Body of pancreas (tissue), 4 donors: ENCODE data around the gene CENPK. TPM values are rescaled to one million over a fixed set of nuclear protein-coding genes. Genes with fewer than 3 reads are reported as not detected.

ENCODE experiments used
- ATAC-seq: fragments of 150-250 bp; one replicate; pipeline ENCODE4 v1.9.1; 2016
- DNase-seq, 4 donors: peaks; one replicate each; pipeline ENCODE4 v3.0.0-alpha.2; 2019
- H3K27ac ChIP-seq, 4 donors: fragments of 200-600 bp; sonication (generic); 1 replicate in 3 of 4; 2 replicates in 1 of 4; pipeline versions ENCODE4 v1.5.1 to v1.6.1; 2016 to 2019; ENCODE audit warnings: mild to moderate bottlenecking in 1 of 4, mixed read lengths in 1 of 4, moderate library complexity in 1 of 4
- H3K27me3 ChIP-seq, 2 donors: fragments of 200-600 bp; sonication (generic); one replicate each; pipeline ENCODE4 v1.6.0; 2016; ENCODE audit warnings: mild to moderate bottlenecking in 1 of 2
- H3K36me3 ChIP-seq, 2 donors: fragments of 200-600 bp; sonication (generic); replicated peaks in 1 of 2; 2 replicates each; pipeline ENCODE4 v1.5.1; 2016; ENCODE audit warnings: low read depth in 2 of 2; ENCODE audit not compliant: insufficient read depth in 1 of 2
- H3K4me1 ChIP-seq: fragments of 200-600 bp; sonication (generic); one replicate; pipeline ENCODE4 v1.6.0; 2016
- H3K4me3 ChIP-seq, 2 donors: fragments of 200-600 bp; sonication (generic); 1 replicate in 1 of 2; 2 replicates in 1 of 2; pipeline ENCODE4 v1.5.1; 2016 to 2019
- H3K9me3 ChIP-seq, 3 donors: fragments of 200-600 bp; sonication (generic); 1 replicate in 2 of 3; 2 replicates in 1 of 3; pipeline ENCODE4 v1.5.1; 2016
- POLR2A ChIP-seq, 3 donors: fragments of 450-650 bp; IDR thresholded peaks; one replicate each; pipeline ENCODE4 v1.6.1; 2016; ENCODE audit warnings: antibody characterized with exemption in 3 of 3, mild to moderate bottlenecking in 2 of 3
- whole genome bisulfite sequencing, 2 donors: methylation state at CpG; one replicate each; pipeline ENCODE4 v1.1.5; 2017; 5-methylcytosine and 5-hydroxymethylcytosine counted together
- intact Hi-C: fragments of 100-400 bp; cut with DNase I; formaldehyde crosslinking; loops from one replicate; pipeline ENCODE4 v1.15.1; 2023
- total RNA-seq, 2 donors: library from RNA; depleted of rRNA; stranded (reverse); fragments of >200 nt; gene quantifications; one replicate each; pipeline ENCODE4 v1.1.0, GENCODE V29; 2016
- TF ChIP-seq, protein P1 (sequence below), 7 experiments: fragments of 450-650 bp in 4 of 7; fragments of 200-600 bp in 3 of 7; sonication (generic) in 3 of 7; IDR thresholded peaks; one replicate each; pipeline ENCODE4 v1.5.1; 2016 to 2019; ENCODE audit warnings: antibody characterized with exemption in 7 of 7

Gene CENPK
- total RNA-seq, 2 donors from 2014 or later: 1.3 TPM; not detected in 1

GRCh38 chr5:65482736-65483545 is 80.0 kb downstream of the CENPK start:
- intact Hi-C loops: loop anchor here (10.0 kb wide), 1 partner anchor 388 kb away; no protein-coding TSS in a partner anchor
- ATAC-seq: peak; percentile 70
- Histone ChIP-seq H3K4me3 (peak overlapping the region in 1 of 2 donors; percentile 60), H3K27me3 (no peaks in the 10 kb centered on the region), H3K27ac (peak overlapping the region; percentile 19 to 90 (median 74)), H3K9me3 (no peaks in the 10 kb centered on the region), H3K36me3 (no peaks in the 10 kb centered on the region), H3K4me1 (peaks cover 27% of the 10 kb centered on the region)
- TF ChIP-seq POLR2A (IDR thresholded peaks at IDR 0.05): no peak
- TF ChIP-seq, protein P1, sequence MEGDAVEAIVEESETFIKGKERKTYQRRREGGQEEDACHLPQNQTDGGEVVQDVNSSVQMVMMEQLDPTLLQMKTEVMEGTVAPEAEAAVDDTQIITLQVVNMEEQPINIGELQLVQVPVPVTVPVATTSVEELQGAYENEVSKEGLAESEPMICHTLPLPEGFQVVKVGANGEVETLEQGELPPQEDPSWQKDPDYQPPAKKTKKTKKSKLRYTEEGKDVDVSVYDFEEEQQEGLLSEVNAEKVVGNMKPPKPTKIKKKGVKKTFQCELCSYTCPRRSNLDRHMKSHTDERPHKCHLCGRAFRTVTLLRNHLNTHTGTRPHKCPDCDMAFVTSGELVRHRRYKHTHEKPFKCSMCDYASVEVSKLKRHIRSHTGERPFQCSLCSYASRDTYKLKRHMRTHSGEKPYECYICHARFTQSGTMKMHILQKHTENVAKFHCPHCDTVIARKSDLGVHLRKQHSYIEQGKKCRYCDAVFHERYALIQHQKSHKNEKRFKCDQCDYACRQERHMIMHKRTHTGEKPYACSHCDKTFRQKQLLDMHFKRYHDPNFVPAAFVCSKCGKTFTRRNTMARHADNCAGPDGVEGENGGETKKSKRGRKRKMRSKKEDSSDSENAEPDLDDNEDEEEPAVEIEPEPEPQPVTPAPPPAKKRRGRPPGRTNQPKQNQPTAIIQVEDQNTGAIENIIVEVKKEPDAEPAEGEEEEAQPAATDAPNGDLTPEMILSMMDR (IDR thresholded peaks at IDR 0.05): no peak
- peak in 2 of 4 donors; percentile 21 to 30 for DNase-seq
- WGBS, 2 donors: 0 to 1% methylated on average over 12 of the region's 12 CpGs

DNA sequence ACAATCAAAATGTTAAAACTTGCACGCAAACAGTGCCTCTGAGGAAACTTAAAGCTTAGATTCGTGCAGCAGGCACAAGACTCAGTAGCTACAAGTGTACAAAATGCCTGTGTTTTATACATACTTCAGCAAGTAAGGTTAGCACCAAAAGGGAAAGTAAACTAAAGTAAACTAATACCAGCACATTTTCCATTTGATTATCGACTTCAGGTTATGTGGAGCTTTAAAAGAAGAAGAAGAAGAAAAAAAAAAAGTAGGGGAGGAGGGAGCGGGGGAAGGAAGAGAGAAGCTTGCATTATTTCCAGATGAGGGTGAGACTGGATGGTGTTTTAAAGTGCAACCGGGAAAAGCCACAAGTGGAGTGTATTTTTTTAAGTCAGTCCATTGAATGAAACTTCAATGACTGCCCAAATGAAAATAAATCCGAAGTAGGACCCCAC is 80.7 kb downstream of the CENPK start:
- WGBS, 2 donors: 0% methylated on average over 6 of the region's 6 CpGs
- H3K27ac ChIP-seq: peak overlapping the region; percentile 48 to 90 (median 74)

GRCh38 chr5:65481635-65482295 is 81.2 kb downstream of the CENPK start, which contains the start of gene ADAMTS6:
TSS of gene ADAMTS6 (minus strand) at chr5:65481920. CDS start at chr5:65473673, 8,247 bp downstream.
- Histone ChIP-seq H3K36me3 (no peaks in the 10 kb centered on the region), H3K4me3 (peak within 1 kb of the TSS in 1 of 2 donors; percentile 60), H3K27ac (peak within 1 kb of the TSS; percentile 48 to 90 (median 74)), H3K27me3 (no peaks in the 10 kb centered on the region), H3K9me3 (no peaks in the 10 kb centered on the region), H3K4me1 (peaks cover 27% of the 10 kb centered on the region)
- peak; percentile 88 for ATAC-seq
- WGBS, 2 donors: 0 to 1% methylated on average over 12 of the region's 12 CpGs
- intact Hi-C loops: loop anchor here (10.0 kb wide), 1 partner anchor 387 kb away; no protein-coding TSS in a partner anchor
- peak; percentile 82 to 93 (median 90) for DNase-seq
- TF ChIP-seq, protein P1 (IDR thresholded peaks at IDR 0.05): no peak
- TF ChIP-seq POLR2A (IDR thresholded peaks at IDR 0.05): peak in 2 of 3 donors; percentile 36 to 45

More for the DNA sequence above, 80.7 kb downstream of the CENPK start:
- H3K9me3 ChIP-seq: no peaks in the 10 kb centered on the region
- peak; percentile 16 for ATAC-seq
- no peaks in the 10 kb centered on the region for H3K27me3 ChIP-seq
- H3K4me1 ChIP-seq: peaks cover 27% of the 10 kb centered on the region
- TF ChIP-seq, protein P1 (IDR thresholded peaks at IDR 0.05): no peak
- TF ChIP-seq POLR2A (IDR thresholded peaks at IDR 0.05): no peak
- intact Hi-C loops: loop anchor here (10.0 kb wide), 1 partner anchor 388 kb away; no protein-coding TSS in a partner anchor
- no peak for DNase-seq
- no peaks in the 10 kb centered on the region for H3K36me3 ChIP-seq
- H3K4me3 ChIP-seq: peak overlapping the region in 1 of 2 donors; percentile 60

- no peaks in the 10 kb centered on the region for H3K36me3 ChIP-seq
- H3K9me3 ChIP-seq: no peaks in the 10 kb centered on the region
- H3K27ac ChIP-seq: peak overlapping the region in 3 of 4 donors; percentile 71 to 90 (median 76)
- ATAC-seq: no peak
- DNase-seq: no peak
- TF ChIP-seq, protein P1 (IDR thresholded peaks at IDR 0.05): no peak
- TF ChIP-seq POLR2A (IDR thresholded peaks at IDR 0.05): no peak
- 1 to 2% methylated on average over 7 of the region's 7 CpGs for WGBS, 2 donors
- intact Hi-C loops: loop anchor here (10.0 kb wide), 1 partner anchor 386 kb away; no protein-coding TSS in a partner anchor
- no peak overlapping the region for H3K4me3 ChIP-seq
- peaks cover 27% of the 10 kb centered on the region for H3K4me1 ChIP-seq
- no peaks in the 10 kb centered on the region for H3K27me3 ChIP-seq
These were observed 81.8 kb downstream of the CENPK start for GRCh38 chr5:65481171-65481581.
